ENCODE measurements around the gene G3BP1. TPM values are rescaled to one million over a fixed set of nuclear protein-coding genes. Genes with fewer than 3 reads are reported as not detected.
"Not testable (repeated sequence)": the region's sequence is repeated elsewhere in the genome, so short reads cannot be mapped to it uniquely, and the experiment has no call there.

The G3BP1 gene
- total RNA-seq, 2 donors from 2014 or later, result 103 to 128 TPM

DNA sequence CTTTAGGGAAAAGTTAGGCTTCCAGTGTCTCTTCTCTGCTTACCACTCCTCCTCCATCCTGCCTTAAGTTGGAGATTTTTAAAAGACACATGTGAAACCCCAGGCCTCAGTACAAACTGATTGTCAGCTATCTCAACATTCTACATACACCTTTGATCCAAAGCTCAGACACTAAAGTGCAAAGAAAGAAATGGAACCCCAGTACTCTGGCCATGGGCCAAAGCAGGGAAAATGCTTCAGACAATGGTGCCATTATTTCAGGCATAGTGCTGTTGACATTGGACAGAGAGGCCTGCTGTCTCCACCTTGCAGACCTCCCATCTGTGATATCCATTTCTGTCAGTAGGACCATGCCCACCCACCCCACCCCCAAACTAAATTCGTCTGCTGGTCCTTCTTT is 49.1 kb downstream of the G3BP1 start:
- intact Hi-C loops (cut with DNase I), result loop anchor here in 1 of 2 donors (10.0 kb wide), 1 partner anchor 684 kb away; no protein-coding TSS in a partner anchor
- no peak for DNase-seq
- ATAC-seq, result no peak

- DNase-seq (no peak), ATAC-seq (no peak)
- intact Hi-C loops (cut with DNase I), result loop anchor here in 1 of 2 donors (10.0 kb wide), 1 partner anchor 683 kb away; no protein-coding TSS in a partner anchor
Measured at GRCh38 chr5:151822141-151822540, 50.4 kb downstream of the G3BP1 start.

GRCh38 chr5:151825445-151825844 is 53.7 kb downstream of the G3BP1 start:
- intact Hi-C loops (cut with DNase I), result loop anchor here (2.0 to 10.0 kb wide), 6 partner anchors 317 to 682 kb away; no protein-coding TSS in a partner anchor
- ATAC-seq (peak; percentile 87 to 91), DNase-seq (peak; percentile 41)

DNA sequence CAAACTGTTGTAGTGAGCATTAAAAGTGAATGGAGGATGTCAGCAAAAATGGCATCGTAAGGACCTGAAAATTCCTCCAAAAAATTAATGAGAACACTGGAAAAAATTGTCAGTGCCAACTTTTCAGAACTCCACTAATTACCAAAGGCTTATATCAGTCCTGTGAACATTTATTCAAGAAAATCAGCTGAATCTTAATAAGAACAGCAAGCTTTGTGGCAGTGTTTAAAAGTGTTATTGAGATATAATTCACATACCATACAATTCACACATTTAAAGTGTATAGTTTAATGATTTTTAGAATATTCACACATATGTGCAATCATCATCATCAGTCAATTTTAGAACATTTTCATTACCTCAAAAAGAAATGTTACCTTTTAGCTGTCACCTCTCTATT is 57.6 kb downstream of the G3BP1 start:
- intact Hi-C loops (cut with DNase I), result loop anchor here (5.0 to 10.0 kb wide), 5 partner anchors 313 to 678 kb away; no protein-coding TSS in a partner anchor
- no peak for ATAC-seq

GRCh38 chr5:151832843-151833242 is 61.1 kb downstream of the G3BP1 start:
- intact Hi-C loops (cut with DNase I); ATAC-seq; DNase-seq: not testable (repeated sequence)

More for the DNA sequence above, 57.6 kb downstream of the G3BP1 start:
- DNase-seq, result no peak

- DNase-seq (no peak), ATAC-seq (no peak)
- intact Hi-C loops (cut with DNase I), result no loop called here
Measured at GRCh38 chr5:151846765-151847164, 75.0 kb downstream of the G3BP1 start.

DNA sequence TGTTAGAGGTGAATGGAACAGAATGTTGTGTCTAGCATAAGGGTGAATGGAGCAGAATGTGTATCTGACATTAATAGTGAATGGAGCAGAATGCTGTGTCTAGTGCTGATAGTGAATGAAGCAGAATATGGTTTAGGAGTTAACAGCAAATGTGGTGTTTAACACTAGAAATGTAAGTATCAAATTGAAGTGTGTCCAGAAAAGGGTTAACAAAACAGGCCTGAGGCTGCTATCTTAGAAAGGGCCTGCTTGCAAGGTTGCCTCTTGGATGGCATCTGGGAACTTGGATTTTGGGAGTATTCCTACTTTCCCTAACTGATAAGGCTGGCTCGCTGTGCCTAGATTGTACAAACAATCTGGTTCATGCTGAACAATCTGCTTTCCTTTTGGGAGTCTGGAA is 76.1 kb downstream of the G3BP1 start:
- intact Hi-C loops (cut with DNase I), result no loop called here
- no peak for DNase-seq

DNA sequence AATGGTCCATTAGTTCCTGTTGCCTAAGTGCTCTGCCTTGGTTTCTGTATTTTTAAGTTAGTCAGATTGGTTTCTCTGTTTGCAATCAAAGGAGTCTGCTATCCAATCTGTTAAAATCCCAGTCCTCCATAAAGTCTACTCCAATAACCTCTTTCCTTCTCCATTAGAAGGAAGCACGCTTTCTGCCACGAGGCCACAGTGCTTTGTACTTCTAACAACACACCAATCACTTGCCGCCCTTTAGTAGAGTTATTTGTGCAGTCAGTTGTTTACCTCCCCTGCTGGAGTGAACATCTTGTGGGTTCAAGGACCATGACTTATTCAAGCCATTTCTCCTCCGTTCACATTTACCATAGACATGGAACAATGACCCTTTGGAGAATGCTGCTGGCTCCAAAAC is 83.9 kb downstream of the G3BP1 start:
- DNase-seq, result no peak
- intact Hi-C loops (cut with DNase I), result no loop called here
- ATAC-seq, result no peak

More for the DNA sequence above, 76.1 kb downstream of the G3BP1 start:
- ATAC-seq, result no peak

DNA sequence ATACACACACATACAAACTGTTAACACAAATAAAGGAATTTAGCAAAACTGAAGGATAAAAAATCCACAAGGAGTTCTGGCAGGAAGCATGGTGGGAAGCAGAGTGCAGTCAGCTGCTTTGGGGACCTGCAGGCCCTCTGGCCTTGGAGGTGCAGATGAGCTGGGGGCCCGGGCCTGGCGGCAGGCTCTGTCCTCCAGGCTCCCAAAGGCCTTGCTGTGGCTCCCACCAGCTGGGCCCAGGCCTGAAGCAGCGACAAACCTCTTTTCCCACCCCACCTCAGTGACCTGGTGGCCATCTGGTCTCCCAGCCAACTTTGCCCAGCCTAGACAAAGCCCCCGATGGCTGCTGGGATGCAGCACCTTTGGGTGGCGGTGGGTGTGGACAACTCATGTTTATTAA is 85.1 kb downstream of the G3BP1 start:
- DNase-seq (no peak), ATAC-seq (no peak)
- intact Hi-C loops (cut with DNase I), result no loop called here

DNA sequence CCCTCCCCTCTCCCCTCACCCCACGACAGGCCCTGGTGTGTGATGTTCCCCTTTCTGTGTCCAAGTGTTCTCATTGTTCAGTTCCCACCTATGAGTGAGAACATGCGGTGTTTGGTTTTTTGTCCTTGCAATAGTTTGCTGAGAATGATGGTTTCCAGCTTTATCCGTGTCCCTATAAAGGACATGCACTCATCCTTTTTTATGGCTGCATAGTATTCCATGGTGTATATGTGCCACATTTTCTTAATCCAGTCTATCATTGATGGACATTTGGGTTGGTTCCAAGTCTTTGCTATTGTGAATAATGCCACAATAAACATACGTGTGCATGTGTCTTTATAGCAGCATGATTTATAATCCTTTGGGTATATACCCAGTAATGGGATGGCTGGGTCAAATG is 89.1 kb downstream of the G3BP1 start:
- DNase-seq; ATAC-seq; intact Hi-C loops (cut with DNase I): not testable (repeated sequence)

Other genes with a start within 250 kb of the G3BP1 start
- gene FAT2, start 180.6 kb upstream of the G3BP1 start, total RNA-seq, result under 1 TPM; 0.18 to 0.44 TPM
- 1,000 to 10,000 TPM in 1 of 2 donors, 100 to 1,000 TPM in 1; 807 to 1,125 TPM for gene SPARC, start 85.0 kb upstream of the G3BP1 start, total RNA-seq
- gene ATOX1, start 13.3 kb upstream of the G3BP1 start, total RNA-seq, result 10 to 100 TPM; 65.6 to 71.9 TPM
- not detected for gene GLRA1, start 152.9 kb downstream of the G3BP1 start, total RNA-seq